OCI-LY1 (cell line): ENCODE measurements around the gene KCNN3.
A peak's percentile ranks its signal among the peaks of the same experiment; 100 is the strongest.

ENCODE experiments used
- H2AFZ ChIP-seq: fragments of 200-600 bp; sonication (generic), shearing (Covaris generic); 2 replicates; pipeline ENCODE4 v1.6.0; 2014; ENCODE audit warnings: antibody characterized with exemption, mild to moderate bottlenecking, low read length
- H3F3A ChIP-seq: fragments of 200-600 bp; sonication (generic), shearing (Covaris generic); 2 replicates; pipeline ENCODE4 v1.6.0; 2014; ENCODE audit warnings: mild to moderate bottlenecking, antibody characterized with exemption, low read length, moderate library complexity; ENCODE audit not compliant: insufficient read depth
- H3K27ac ChIP-seq: fragments of 200-600 bp; sonication (generic); 2 replicates; pipeline ENCODE4 v1.5.1; 2014; ENCODE audit warnings: low read length, mixed run types, mild to moderate bottlenecking, low read depth; ENCODE audit not compliant: poor library complexity, severe bottlenecking
- H3K27me3 ChIP-seq: fragments of 200-600 bp; sonication (generic); 2 replicates; pipeline ENCODE4 v1.6.0; 2014; ENCODE audit warnings: antibody characterized with exemption, mild to moderate bottlenecking, low read length, moderate library complexity; ENCODE audit not compliant: insufficient read depth
- H3K36me3 ChIP-seq: fragments of 200-600 bp; sonication (generic); 2 replicates; pipeline ENCODE4 v1.6.1; 2014; ENCODE audit warnings: mild to moderate bottlenecking, antibody characterized with exemption, low read length, moderate library complexity, mixed read lengths; ENCODE audit not compliant: insufficient read depth
- H3K4me1 ChIP-seq: fragments of 200-600 bp; sonication (generic); 2 replicates; pipeline ENCODE4 v1.5.1; 2014; ENCODE audit warnings: mild to moderate bottlenecking, low read length, moderate library complexity; ENCODE audit not compliant: insufficient read depth, severe bottlenecking
- H3K4me2 ChIP-seq: fragments of 200-600 bp; sonication (generic), shearing (Covaris generic); 2 replicates; pipeline ENCODE4 v1.6.1; 2014; ENCODE audit warnings: low read length
- H3K4me3 ChIP-seq: fragments of 200-600 bp; sonication (generic); 2 replicates; pipeline ENCODE4 v1.5.1; 2014; ENCODE audit warnings: low read length, low read depth, mild to moderate bottlenecking, mixed read lengths; ENCODE audit not compliant: poor library complexity, severe bottlenecking
- H3K79me2 ChIP-seq: fragments of 200-600 bp; shearing (Covaris generic); 2 replicates; pipeline ENCODE4 v1.6.1; 2016; ENCODE audit warnings: mixed run types, low read length, mixed read lengths; ENCODE audit not compliant: insufficient read depth
- H3K9ac ChIP-seq: fragments of 200-600 bp; sonication (generic), shearing (Covaris generic); 2 replicates; pipeline ENCODE4 v1.6.1; 2014; ENCODE audit warnings: mild to moderate bottlenecking, low read length, mixed read lengths
- H3K9me2 ChIP-seq: fragments of 200-600 bp; sonication (generic), shearing (Covaris generic); 2 replicates; pipeline ENCODE4 v1.6.1; 2014; ENCODE audit warnings: low read depth, mild to moderate bottlenecking, low read length, mixed read lengths
- H3K9me3 ChIP-seq: fragments of 200-600 bp; shearing (Covaris generic); 2 replicates; pipeline ENCODE4 v1.6.1; 2014; ENCODE audit warnings: low read length, mixed read lengths
- H4K20me1 ChIP-seq: fragments of 200-600 bp; sonication (generic), shearing (Covaris generic); 2 replicates; pipeline ENCODE4 v1.6.0; 2016; ENCODE audit warnings: mild to moderate bottlenecking, low read length; ENCODE audit not compliant: insufficient read depth
- EZH2 ChIP-seq: fragments of 200-600 bp; sonication (generic), shearing (Covaris generic); IDR thresholded peaks from 2 replicates; pipeline ENCODE4 v1.8.0; 2017; ENCODE audit warnings: borderline replicate concordance, mixed run types, mild to moderate bottlenecking, antibody characterized with exemption, low read length, moderate library complexity, mixed read lengths
- TF ChIP-seq, protein P1 (sequence below): fragments of 200-600 bp; sonication (generic), shearing (Covaris generic); IDR thresholded peaks from 2 replicates; pipeline ENCODE4 v1.5.1; 2017; ENCODE audit warnings: mild to moderate bottlenecking, antibody characterized with exemption, low read length, moderate library complexity, mixed read lengths

The KCNN3 gene

DNA sequence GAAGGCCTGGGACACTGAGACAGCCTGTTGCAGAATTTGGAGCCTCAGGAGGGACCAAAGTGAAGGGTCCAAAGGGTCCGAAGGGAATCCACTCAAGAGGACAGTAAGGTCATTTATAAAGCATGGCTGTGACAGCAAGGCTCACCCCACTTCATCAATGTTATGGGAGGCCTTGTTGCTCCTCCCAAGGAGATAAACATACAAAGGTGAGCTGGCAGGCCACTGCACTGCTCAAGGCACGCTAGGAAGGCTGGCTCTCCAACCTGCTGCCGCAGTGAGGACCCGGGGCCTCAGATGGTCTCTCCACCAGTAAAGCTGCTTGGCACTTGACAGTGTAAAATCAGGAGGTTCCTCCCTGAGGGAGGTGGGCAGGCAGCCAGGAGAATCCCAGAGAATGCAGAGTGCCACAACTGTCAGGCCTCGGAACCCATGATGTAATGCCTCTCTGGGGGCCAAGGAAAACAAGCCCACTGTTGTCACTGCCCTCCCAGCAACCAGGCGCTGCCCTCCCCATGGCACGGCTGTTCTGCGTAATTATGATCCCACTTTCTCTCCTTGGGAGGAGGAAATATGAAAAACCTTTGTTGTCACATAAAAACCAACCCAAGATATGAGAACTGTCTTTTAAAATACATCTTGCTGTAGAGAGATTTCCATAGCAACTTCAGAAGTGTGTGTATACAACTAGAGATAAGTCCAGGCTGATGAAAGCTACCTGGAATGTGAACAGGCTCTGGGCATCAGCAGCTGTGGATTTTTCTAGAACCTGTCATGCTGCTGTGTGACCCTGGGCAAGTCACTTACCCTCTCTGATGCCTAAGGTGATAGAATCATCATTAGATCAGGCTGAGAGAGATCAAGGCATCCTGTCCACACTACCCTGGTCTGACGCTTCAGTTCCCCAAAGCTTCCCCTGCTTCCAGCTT lies 102.5 kb downstream of the KCNN3 start:
- H2AFZ ChIP-seq: no peak overlapping the region
- peaks cover 59% of the 10 kb centered on the region for H3K36me3 ChIP-seq
- H3F3A ChIP-seq: no peaks in the 10 kb centered on the region
- H3K4me3 ChIP-seq: no peak overlapping the region
- no peaks in the 10 kb centered on the region for H3K79me2 ChIP-seq
- H3K4me1 ChIP-seq: no peaks in the 10 kb centered on the region
- H3K4me2 ChIP-seq: no peak overlapping the region
- H3K9me2 ChIP-seq: no peaks in the 10 kb centered on the region
- H3K27ac ChIP-seq: no peak overlapping the region
- H3K27me3 ChIP-seq: no peaks in the 10 kb centered on the region
- TF ChIP-seq EZH2: no peak
- TF ChIP-seq, protein P1, sequence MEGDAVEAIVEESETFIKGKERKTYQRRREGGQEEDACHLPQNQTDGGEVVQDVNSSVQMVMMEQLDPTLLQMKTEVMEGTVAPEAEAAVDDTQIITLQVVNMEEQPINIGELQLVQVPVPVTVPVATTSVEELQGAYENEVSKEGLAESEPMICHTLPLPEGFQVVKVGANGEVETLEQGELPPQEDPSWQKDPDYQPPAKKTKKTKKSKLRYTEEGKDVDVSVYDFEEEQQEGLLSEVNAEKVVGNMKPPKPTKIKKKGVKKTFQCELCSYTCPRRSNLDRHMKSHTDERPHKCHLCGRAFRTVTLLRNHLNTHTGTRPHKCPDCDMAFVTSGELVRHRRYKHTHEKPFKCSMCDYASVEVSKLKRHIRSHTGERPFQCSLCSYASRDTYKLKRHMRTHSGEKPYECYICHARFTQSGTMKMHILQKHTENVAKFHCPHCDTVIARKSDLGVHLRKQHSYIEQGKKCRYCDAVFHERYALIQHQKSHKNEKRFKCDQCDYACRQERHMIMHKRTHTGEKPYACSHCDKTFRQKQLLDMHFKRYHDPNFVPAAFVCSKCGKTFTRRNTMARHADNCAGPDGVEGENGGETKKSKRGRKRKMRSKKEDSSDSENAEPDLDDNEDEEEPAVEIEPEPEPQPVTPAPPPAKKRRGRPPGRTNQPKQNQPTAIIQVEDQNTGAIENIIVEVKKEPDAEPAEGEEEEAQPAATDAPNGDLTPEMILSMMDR: no peak
- no peaks in the 10 kb centered on the region for H3K9me3 ChIP-seq
- no peaks in the 10 kb centered on the region for H4K20me1 ChIP-seq
- no peak overlapping the region for H3K9ac ChIP-seq

DNA sequence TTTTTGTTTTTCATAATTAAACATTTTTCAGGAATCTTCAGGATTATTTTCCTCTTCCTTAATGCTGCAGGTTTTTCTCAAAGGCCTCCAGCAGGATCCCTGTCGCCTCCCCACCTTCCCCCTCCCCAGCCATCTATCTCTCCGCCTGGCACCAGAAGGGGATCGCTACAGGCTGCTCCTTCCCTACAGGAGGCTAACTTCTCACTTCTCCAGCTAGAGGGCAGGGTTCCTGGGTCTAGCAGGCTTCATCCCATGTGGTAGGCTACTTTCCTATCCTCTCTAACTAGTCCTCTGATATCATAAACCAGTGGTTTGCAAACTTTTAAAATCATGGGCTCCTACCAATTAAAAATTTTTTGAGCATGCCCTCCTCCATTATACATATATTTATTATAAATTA lies 104.1 kb downstream of the KCNN3 start:
- Histone ChIP-seq H3K27me3 (no peaks in the 10 kb centered on the region), H3K9me2 (no peaks in the 10 kb centered on the region), H3K9me3 (no peaks in the 10 kb centered on the region), H4K20me1 (no peaks in the 10 kb centered on the region), H3K79me2 (no peaks in the 10 kb centered on the region), H3K4me2 (no peak overlapping the region), H3F3A (no peaks in the 10 kb centered on the region), H3K36me3 (peaks cover 46% of the 10 kb centered on the region; the same call in 1 of the 2 replicates), H3K27ac (no peak overlapping the region), H3K9ac (no peak overlapping the region), H3K4me3 (no peak overlapping the region), H3K4me1 (peaks cover 2% of the 10 kb centered on the region), H2AFZ (no peak overlapping the region)
- no peak for TF ChIP-seq EZH2
- TF ChIP-seq, protein P1: peak; percentile 24

DNA sequence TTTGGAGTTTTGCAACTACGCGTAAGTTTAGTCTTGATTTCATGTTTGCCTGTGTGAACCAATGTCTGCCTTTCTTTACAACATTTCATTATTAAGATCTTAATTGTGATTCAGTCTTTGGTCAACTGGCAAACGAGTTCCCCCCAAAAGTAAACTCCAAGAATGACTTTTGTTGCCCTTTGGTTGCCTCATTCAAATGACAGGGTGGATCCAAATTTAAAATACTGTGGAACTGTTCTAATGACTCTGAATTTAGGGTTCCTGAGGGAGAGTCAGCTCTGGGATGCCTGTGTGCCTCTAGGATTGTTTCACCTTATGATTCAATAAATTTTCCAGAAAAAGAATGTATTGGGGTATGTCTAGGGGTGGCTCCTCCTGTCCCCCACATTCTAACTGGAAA lies 105.3 kb downstream of the KCNN3 start:
- Histone ChIP-seq H3K4me2 (no peak overlapping the region), H4K20me1 (no peaks in the 10 kb centered on the region), H3K9me3 (no peaks in the 10 kb centered on the region), H3K79me2 (no peaks in the 10 kb centered on the region), H3K9ac (no peak overlapping the region), H3K36me3 (peaks cover 38% of the 10 kb centered on the region; the same call in 1 of the 2 replicates), H3K4me3 (no peak overlapping the region), H3K9me2 (no peaks in the 10 kb centered on the region), H3K4me1 (peaks cover 10% of the 10 kb centered on the region), H2AFZ (no peak overlapping the region), H3K27ac (no peak overlapping the region), H3F3A (no peaks in the 10 kb centered on the region), H3K27me3 (no peaks in the 10 kb centered on the region)
- TF ChIP-seq, protein P1: no peak
- TF ChIP-seq EZH2: no peak
